CD4-positive, alpha-beta T cell treated with Interleukin-6 for 4 hours (primary cell): ENCODE results near the gene NUP160.
"Not testable (repeated sequence)": the region's sequence is repeated elsewhere in the genome, so short reads cannot be mapped to it uniquely, and the experiment has no call there.

Source experiments
- DNase-seq: peaks from one replicate; pipeline ENCODE4 v3.0.0-alpha.2; 2020; ENCODE audit warnings: mixed read lengths

NUP160 gene

GRCh38 chr11:47863189-47863897 lies 15.2 kb upstream of the NUP160 start:
- DNase-seq, result no peak

GRCh38 chr11:47861728-47862127 lies 13.6 kb upstream of the NUP160 start:
- peak; percentile 23 for DNase-seq

GRCh38 chr11:47860536-47860935 lies 12.4 kb upstream of the NUP160 start:
- DNase-seq, result no peak

- no peak for DNase-seq
These were observed 9.9 kb upstream of the NUP160 start for GRCh38 chr11:47857892-47858543.

GRCh38 chr11:47857485-47857884 lies 9.3 kb upstream of the NUP160 start:
- DNase-seq, result no peak

GRCh38 chr11:47856186-47856585 lies 8.0 kb upstream of the NUP160 start:
- no peak for DNase-seq

- no peak for DNase-seq
These were observed 6.5 kb upstream of the NUP160 start for GRCh38 chr11:47854667-47855066.

- no peak for DNase-seq
These were observed 3.9 kb upstream of the NUP160 start for GRCh38 chr11:47852053-47852452.

- DNase-seq, result no peak
These were observed 2.2 kb upstream of the NUP160 start for GRCh38 chr11:47850337-47850736.

- DNase-seq, result no peak
These were observed 578 bp upstream of the NUP160 start for GRCh38 chr11:47848700-47849155.

GRCh38 chr11:47847537-47847891 lies 636 bp downstream of the NUP160 start:
- DNase-seq, result no peak

GRCh38 chr11:47846998-47847397 lies 1.2 kb downstream of the NUP160 start:
- no peak for DNase-seq

- no peak for DNase-seq
These were observed 4.6 kb downstream of the NUP160 start for GRCh38 chr11:47843361-47844055.

- no peak for DNase-seq
These were observed 5.4 kb downstream of the NUP160 start for GRCh38 chr11:47842749-47843148.

GRCh38 chr11:47837929-47838328 lies 10.2 kb downstream of the NUP160 start:
- no peak for DNase-seq

- DNase-seq, result no peak
These were observed 10.9 kb downstream of the NUP160 start for GRCh38 chr11:47837292-47837691.

GRCh38 chr11:47830013-47830412 lies 18.1 kb downstream of the NUP160 start:
- DNase-seq, result not testable (repeated sequence)

- no peak for DNase-seq
These were observed 19.9 kb downstream of the NUP160 start for GRCh38 chr11:47828284-47828683.

GRCh38 chr11:47822664-47823063 lies 25.5 kb downstream of the NUP160 start:
- not testable (repeated sequence) for DNase-seq

GRCh38 chr11:47819743-47820142 lies 28.4 kb downstream of the NUP160 start:
- DNase-seq, result no peak

GRCh38 chr11:47800759-47801158 lies 47.4 kb downstream of the NUP160 start:
- no peak for DNase-seq

GRCh38 chr11:47797633-47798032 lies 50.5 kb downstream of the NUP160 start:
- DNase-seq, result peak; percentile 28

GRCh38 chr11:47791774-47792430 lies 56.2 kb downstream of the NUP160 start:
- no peak for DNase-seq
